CD4-positive, alpha-beta T cell treated with Interleukin-2 at 100 ng/mL for 4 hours (primary cell): ENCODE data around the gene FBXW2.

ENCODE experiments used
- DNase-seq: peaks from one replicate; pipeline ENCODE4 v3.0.0-alpha.2; 2020; ENCODE audit warnings: low spot score

Gene FBXW2

GRCh38 chr9:120714088-120714845 is 78.9 kb downstream of the FBXW2 start, which contains the start of gene MEGF9:
Gene MEGF9, minus strand, starts transcription at chr9:120714470. Its CDS starts 112 bp downstream, at chr9:120714358.
- DNase-seq = peak; percentile 96

DNA sequence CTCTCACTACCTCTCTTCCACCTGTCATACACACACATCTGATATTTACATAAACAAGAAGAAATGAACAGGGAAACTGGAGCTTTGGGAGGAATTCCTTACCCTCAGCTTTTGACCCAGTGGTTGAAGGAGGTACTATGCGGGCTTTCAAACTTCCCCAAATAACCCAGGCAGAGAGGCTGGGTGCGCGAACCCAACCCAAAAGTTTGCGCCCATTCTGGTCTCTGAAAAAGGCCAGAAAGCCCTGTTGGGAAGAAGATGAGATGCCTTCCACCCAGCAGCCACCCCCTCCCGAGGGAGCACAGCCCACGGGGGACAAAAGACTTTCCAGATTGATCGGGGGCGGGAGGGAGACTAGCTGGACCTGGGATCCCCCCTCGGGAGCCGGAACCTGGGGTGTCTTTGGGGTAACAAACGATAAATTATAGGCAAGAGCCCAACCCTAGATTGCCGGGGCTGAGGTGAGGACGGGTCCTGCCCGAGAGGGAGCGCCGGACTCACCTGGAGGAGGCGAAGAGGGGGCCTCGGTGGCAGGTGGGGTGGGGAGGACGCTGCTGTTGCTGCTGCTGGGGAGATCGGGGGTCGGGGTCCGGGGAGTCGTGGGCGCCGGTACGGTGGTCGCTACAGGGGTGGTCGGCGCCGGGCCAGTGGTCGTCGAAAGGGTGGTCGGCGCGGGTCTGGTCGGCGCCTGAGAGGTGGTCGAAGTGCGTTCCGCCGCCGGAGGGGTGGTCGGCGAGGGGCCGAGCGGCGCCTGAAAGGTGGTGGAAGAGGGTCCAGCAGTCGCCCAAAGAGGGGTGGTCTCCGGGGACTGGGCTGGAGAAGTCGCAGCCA is 79.7 kb downstream of the FBXW2 start:
- DNase-seq = no peak

DNA sequence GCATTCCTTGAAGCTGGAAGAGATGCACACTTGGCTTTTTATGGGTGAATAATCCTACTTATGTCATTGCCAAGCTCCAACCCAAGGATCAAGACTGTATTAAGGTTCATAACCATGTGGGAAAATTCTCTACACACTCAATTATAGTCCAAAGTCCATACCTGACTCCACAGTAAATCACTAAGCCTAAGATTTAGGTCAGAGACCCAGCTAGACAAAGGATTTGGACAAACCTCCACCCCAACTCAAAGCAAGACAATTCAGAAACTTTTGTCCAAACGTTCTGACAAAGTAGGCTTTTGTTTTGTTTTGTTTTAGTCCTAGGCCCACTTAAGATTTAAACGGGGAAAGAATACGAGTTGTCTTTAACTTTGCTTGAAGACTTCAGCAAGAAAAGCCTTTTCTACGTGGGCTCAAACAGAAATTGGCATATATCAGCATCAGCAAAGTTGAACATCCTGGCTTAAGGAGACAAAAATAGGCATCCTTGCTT is 80.6 kb downstream of the FBXW2 start:
- no peak for DNase-seq

- DNase-seq = peak; percentile 33
Observed at GRCh38 chr9:120711841-120712538, 81.2 kb downstream of the FBXW2 start.

- DNase-seq = no peak
Observed at GRCh38 chr9:120711354-120711753, 81.9 kb downstream of the FBXW2 start.

DNA sequence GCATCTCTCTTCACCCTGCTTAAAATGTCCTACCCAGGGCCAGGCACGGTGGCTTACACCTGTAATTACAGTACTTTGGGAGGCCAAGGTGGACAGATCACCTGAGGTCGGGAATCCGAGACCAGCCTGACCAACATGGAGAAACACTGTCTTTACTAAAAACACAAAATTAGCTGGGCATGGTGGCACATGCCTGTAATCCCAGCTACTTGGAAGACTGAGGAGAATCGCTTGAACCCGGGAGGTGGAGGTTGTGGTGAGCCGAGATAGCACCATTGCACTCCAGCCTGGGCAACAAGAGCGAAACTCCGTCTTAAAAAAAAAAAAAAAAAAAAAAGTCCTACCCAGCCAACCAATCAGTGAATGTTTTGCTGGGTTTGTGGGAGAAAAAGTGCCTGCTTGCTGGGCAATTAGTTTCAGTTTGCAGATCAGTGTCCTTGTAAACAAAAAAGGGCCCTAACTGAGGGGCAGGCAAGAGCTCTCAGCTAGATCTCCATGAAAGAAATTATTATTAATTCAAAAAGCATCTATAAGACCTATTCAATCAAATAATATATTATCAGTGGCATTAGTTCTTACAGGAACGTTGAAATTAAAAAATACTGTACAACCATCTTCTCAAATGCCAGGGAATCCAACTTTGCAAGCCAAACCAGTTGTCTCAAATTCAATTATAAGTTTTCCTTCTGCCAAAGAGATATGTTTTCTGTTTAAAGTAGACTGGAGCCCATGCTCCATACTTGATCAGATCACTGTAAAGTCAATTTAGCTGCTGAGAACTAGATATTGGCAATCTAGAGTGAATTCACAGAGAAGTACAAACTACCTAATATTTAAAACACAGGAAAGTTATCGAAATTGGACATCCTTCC is 82.9 kb downstream of the FBXW2 start:
- peak; percentile 65 for DNase-seq

DNA sequence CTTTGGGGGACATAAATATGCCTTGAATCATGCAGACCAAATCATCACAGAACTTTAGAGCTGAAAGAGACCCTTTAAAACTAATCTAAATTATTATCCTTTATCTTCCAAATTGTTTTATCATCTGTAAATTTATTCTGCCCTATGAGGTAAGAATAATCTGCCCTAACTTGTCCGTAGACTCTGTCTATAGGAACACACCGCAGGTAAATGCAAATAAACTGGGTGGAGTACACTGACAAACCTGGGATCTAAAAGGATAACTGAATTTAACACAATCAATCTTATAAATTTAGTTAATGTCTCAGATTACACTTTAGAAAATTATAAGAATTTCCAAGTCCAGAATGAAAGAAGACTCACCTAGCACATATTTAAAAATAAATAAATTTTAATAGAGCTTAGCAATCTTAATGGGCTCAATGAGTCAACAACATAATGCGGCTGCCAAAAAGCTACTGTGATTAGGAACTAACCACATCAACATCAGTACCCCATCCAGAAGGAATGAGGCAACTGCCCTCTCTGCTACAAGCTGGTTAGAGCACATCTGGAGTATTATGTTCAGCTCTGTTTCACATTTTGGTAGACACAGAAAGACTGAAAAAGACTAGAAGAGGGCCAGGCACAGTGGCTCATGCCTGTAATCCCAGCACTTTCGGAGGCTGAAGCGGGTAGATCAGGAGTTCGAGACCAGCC is 84.5 kb downstream of the FBXW2 start:
- DNase-seq = no peak

DNA sequence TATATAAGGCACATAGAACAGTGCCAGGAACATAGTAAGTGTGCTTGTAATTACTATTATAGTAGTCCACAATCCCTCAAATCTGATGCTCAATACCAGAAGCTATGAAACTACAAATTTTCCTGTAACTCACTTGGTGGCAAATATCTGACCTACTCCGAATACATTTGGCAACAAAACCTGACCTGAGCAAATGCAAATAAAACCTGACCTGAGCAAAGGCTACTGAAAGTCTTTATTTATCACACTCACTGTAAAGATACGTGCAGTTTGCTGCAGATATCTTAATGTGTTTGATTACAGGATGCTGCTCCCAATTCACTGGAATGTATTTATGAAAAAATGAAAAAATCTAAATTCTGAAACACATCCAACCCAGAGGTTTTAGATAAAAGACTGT is 86.0 kb downstream of the FBXW2 start:
- no peak for DNase-seq
